HG02885 (cell line): ENCODE data around the gene MKX.

ENCODE experiments used
- ATAC-seq: cut with Tn5 transposase; IDR thresholded peaks from one replicate; pipeline ENCODE4 v1.9.1; 2021; ENCODE audit warnings: mild to moderate bottlenecking; ENCODE audit not compliant: unreplicated experiment, poor library complexity

The MKX gene

GRCh38 chr10:27660711-27661110 is 84.9 kb downstream of the MKX start:
- ATAC-seq = no peak

GRCh38 chr10:27660268-27660667 is 85.4 kb downstream of the MKX start:
- no peak for ATAC-seq

- ATAC-seq = no peak
Measured at GRCh38 chr10:27659786-27660185, 85.8 kb downstream of the MKX start.

GRCh38 chr10:27658788-27659187 is 86.8 kb downstream of the MKX start:
- ATAC-seq = no peak

- ATAC-seq = no peak
Measured at GRCh38 chr10:27655296-27655695, 90.3 kb downstream of the MKX start.

GRCh38 chr10:27654284-27654683 is 91.3 kb downstream of the MKX start:
- no peak for ATAC-seq

GRCh38 chr10:27646604-27647175 is 98.9 kb downstream of the MKX start:
- ATAC-seq = no peak

GRCh38 chr10:27646194-27646593 is 99.4 kb downstream of the MKX start:
- ATAC-seq = no peak

- ATAC-seq = no peak
Measured at GRCh38 chr10:27644307-27644939, 101.2 kb downstream of the MKX start.

GRCh38 chr10:27643301-27643700 is 102.3 kb downstream of the MKX start:
- no peak for ATAC-seq

- no peak for ATAC-seq
Measured at GRCh38 chr10:27642023-27642589, 103.5 kb downstream of the MKX start.

- no peak for ATAC-seq
Measured at GRCh38 chr10:27638071-27638750, 107.4 kb downstream of the MKX start.

- ATAC-seq = no peak
Measured at GRCh38 chr10:27637601-27638000, 108.0 kb downstream of the MKX start.

- no peak for ATAC-seq
Measured at GRCh38 chr10:27636816-27637215, 108.8 kb downstream of the MKX start.

GRCh38 chr10:27635699-27636270 is 109.8 kb downstream of the MKX start:
- no peak for ATAC-seq

- ATAC-seq = no peak
Measured at GRCh38 chr10:27635290-27635689, 110.3 kb downstream of the MKX start.

GRCh38 chr10:27628621-27629020 is 117.0 kb downstream of the MKX start:
- no peak for ATAC-seq

- no peak for ATAC-seq
Measured at GRCh38 chr10:27626890-27627289, 118.7 kb downstream of the MKX start.

- no peak for ATAC-seq
Measured at GRCh38 chr10:27625452-27626211, 120.0 kb downstream of the MKX start.

GRCh38 chr10:27624941-27625340 is 120.7 kb downstream of the MKX start:
- no peak for ATAC-seq
